Measurements from ENCODE around the gene ARID1A.

DNA sequence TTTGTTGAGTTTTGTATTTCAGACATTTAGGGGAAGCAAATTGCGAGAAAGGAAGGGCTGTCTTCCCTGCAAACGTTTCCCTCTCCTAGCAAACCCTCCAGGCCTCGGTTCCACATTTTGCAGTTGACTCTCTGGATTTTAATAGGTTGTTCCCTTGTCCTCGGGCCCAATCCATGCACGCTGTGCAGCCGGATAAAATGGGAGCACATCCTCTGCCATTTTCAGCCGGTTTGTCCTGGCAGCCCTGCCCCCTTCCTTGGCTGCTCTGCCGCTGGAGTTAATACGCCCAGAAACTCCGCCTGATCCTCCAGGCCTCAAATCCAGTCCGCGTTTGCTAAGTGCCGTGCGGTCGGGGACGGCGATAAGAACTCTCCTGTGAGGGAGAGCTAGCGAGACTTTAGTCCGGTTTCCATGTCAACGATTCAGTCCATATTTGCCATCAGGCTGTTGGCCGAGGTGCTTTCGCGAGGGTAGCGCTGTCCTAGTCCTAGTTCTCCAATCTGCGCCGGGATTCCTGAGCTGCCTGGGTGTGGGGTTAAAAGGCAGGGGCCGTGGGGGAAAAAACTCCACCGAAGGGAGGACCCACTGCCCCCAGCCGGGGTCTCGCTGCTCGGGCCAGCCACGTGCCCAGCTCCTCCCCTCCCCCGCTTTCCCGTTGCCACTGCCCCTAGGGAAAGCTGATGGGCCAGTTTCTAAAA is 2.9 kb upstream of the ARID1A start:
- TF ChIP-seq, protein P1, sequence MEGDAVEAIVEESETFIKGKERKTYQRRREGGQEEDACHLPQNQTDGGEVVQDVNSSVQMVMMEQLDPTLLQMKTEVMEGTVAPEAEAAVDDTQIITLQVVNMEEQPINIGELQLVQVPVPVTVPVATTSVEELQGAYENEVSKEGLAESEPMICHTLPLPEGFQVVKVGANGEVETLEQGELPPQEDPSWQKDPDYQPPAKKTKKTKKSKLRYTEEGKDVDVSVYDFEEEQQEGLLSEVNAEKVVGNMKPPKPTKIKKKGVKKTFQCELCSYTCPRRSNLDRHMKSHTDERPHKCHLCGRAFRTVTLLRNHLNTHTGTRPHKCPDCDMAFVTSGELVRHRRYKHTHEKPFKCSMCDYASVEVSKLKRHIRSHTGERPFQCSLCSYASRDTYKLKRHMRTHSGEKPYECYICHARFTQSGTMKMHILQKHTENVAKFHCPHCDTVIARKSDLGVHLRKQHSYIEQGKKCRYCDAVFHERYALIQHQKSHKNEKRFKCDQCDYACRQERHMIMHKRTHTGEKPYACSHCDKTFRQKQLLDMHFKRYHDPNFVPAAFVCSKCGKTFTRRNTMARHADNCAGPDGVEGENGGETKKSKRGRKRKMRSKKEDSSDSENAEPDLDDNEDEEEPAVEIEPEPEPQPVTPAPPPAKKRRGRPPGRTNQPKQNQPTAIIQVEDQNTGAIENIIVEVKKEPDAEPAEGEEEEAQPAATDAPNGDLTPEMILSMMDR (IDR thresholded peaks at IDR 0.05; ENCODE audit: borderline replicate concordance, extremely low read depth, low read length, poor library complexity, severe bottlenecking), result no peak
- no peak for TF ChIP-seq EZH2 (IDR thresholded peaks at IDR 0.05; ENCODE audit: borderline replicate concordance, low read depth, low read length, severe bottlenecking)
